GM23338 (cell line): ENCODE measurements around the gene LTBP4. TPM values are rescaled to one million over a fixed set of nuclear protein-coding genes. Genes with fewer than 3 reads are reported as not detected.

Experiments
- ATAC-seq: fragments of 200-7000 bp; cut with Tn5 transposase; 3 replicates; pipeline ENCODE4 v1.9.1; 2020
- DNase-seq: peaks from one replicate; pipeline ENCODE4 v3.0.0-alpha.2; 2015; ENCODE audit warnings: low spot score
- H2AFZ ChIP-seq: fragments of 200-600 bp; sonication (generic); 2 replicates; pipeline ENCODE4 v1.8.0; 2016; ENCODE audit warnings: antibody characterized with exemption, mild to moderate bottlenecking, moderate library complexity
- H3F3A ChIP-seq: fragments of 200-600 bp; sonication (generic); replicated peaks from 2 replicates; pipeline ENCODE4 v1.8.0; 2017; ENCODE audit warnings: antibody characterized with exemption, mixed run types, low read depth
- H3K27ac ChIP-seq: fragments of 200-600 bp; sonication (generic); 2 replicates; pipeline ENCODE4 v1.6.1; 2016; ENCODE audit warnings: low read depth
- H3K27me3 ChIP-seq: fragments of 200-600 bp; sonication (generic); 2 replicates; pipeline ENCODE4 v1.8.0; 2016; ENCODE audit warnings: mild to moderate bottlenecking, mixed run types, moderate library complexity; ENCODE audit not compliant: insufficient read depth
- H3K36me3 ChIP-seq: fragments of 200-600 bp; sonication (generic); 2 replicates; pipeline ENCODE4 v1.8.0; 2016; ENCODE audit warnings: mild to moderate bottlenecking; ENCODE audit not compliant: insufficient read depth
- H3K4me1 ChIP-seq: fragments of 200-600 bp; sonication (generic); 2 replicates; pipeline ENCODE4 v1.8.0; 2016; ENCODE audit warnings: mild to moderate bottlenecking, moderate library complexity; ENCODE audit not compliant: insufficient read depth
- H3K4me2 ChIP-seq: fragments of 200-600 bp; sonication (generic); 2 replicates; pipeline ENCODE4 v1.7.1; 2017; ENCODE audit warnings: mixed run types
- H3K4me3 ChIP-seq: fragments of 200-600 bp; sonication (generic); 2 replicates; pipeline ENCODE4 v1.6.1; 2016; ENCODE audit warnings: mixed run types
- H3K79me2 ChIP-seq: fragments of 200-600 bp; sonication (generic); replicated peaks from 2 replicates; pipeline ENCODE4 v1.8.0; 2017; ENCODE audit warnings: mild to moderate bottlenecking; ENCODE audit not compliant: insufficient read depth
- H3K9me2 ChIP-seq: fragments of 200-600 bp; sonication (generic); 2 replicates; pipeline ENCODE4 v1.8.0; 2017; ENCODE audit not compliant: insufficient read depth
- H4K20me1 ChIP-seq: fragments of 200-600 bp; sonication (generic); replicated peaks from 2 replicates; pipeline ENCODE4 v1.8.0; 2017; ENCODE audit warnings: mild to moderate bottlenecking; ENCODE audit not compliant: insufficient read depth
- H3K27ac Mint-ChIP-seq: 2 replicates; pipeline ENCODE4 v1.8.0; 2020; ENCODE audit warnings: inconsistent platforms, mild to moderate bottlenecking, moderate library complexity, mixed read lengths
- H3K27me3 Mint-ChIP-seq: 3 replicates; pipeline ENCODE4 v1.8.0; 2022; ENCODE audit warnings: low read depth, mild to moderate bottlenecking, moderate library complexity, mixed read lengths, inconsistent platforms; ENCODE audit not compliant: insufficient read depth, poor library complexity
- H3K36me3 Mint-ChIP-seq: 3 replicates; pipeline ENCODE4 v1.8.0; 2021; ENCODE audit warnings: low read depth, mild to moderate bottlenecking, inconsistent platforms, moderate library complexity, mixed read lengths
- H3K4me1 Mint-ChIP-seq: 3 replicates; pipeline ENCODE4 v1.8.0; 2020; ENCODE audit warnings: mild to moderate bottlenecking, inconsistent platforms, mixed read lengths
- H3K4me3 Mint-ChIP-seq: 3 replicates; pipeline ENCODE4 v1.8.0; 2021; ENCODE audit warnings: moderate library complexity, mild to moderate bottlenecking, inconsistent platforms, mixed read lengths
- H3K9me3 Mint-ChIP-seq: 3 replicates; pipeline ENCODE4 v1.8.0; 2020; ENCODE audit warnings: moderate library complexity, mild to moderate bottlenecking, inconsistent platforms, mixed read lengths
- EZH2 ChIP-seq: fragments of 200-600 bp; sonication (generic); IDR thresholded peaks from one replicate; pipeline ENCODE4 v1.8.0; 2017; ENCODE audit warnings: antibody characterized with exemption, mild to moderate bottlenecking, low read depth; ENCODE audit not compliant: unreplicated experiment
- JUNB ChIP-seq: IDR thresholded peaks from one replicate; pipeline ENCODE4 v1.6.1; 2016; ENCODE audit warnings: antibody characterized with exemption; ENCODE audit not compliant: unreplicated experiment
- NANOG ChIP-seq: IDR thresholded peaks from 2 replicates; pipeline ENCODE4 v1.6.1; 2016; ENCODE audit warnings: antibody characterized with exemption, borderline replicate concordance
- STAT1 ChIP-seq: IDR thresholded peaks from one replicate; pipeline ENCODE4 v1.6.1; 2016; ENCODE audit warnings: antibody characterized with exemption; ENCODE audit not compliant: unreplicated experiment
- ZNF331 ChIP-seq: fragments of 250-450 bp; sonication (Bioruptor Pico); IDR thresholded peaks from 2 replicates; pipeline ENCODE4 v1.5.0; 2020; ENCODE audit warnings: low read depth, mild to moderate bottlenecking, moderate library complexity
- polyA plus RNA-seq: library from polyadenylated mRNA; unstranded; fragments of >200 nt; fragmentation: Nextera tagmentation; extraction: Ambion mirVana; gene quantifications from 2 replicates; pipeline ENCODE4 v1.2.1, GENCODE V29; 2016
- total RNA-seq: library from RNA; depleted of rRNA; stranded (reverse); fragments of >200 nt; shearing (Covaris generic); gene quantifications from 2 replicates; pipeline ENCODE4 v1.2.3, GENCODE V29; 2014
- TF ChIP-seq, protein P1 (sequence below): fragments of 250-450 bp; sonication (Bioruptor Pico); IDR thresholded peaks from 2 replicates; pipeline ENCODE4 v1.5.0; 2020; ENCODE audit warnings: mild to moderate bottlenecking, moderate library complexity
- TF ChIP-seq, protein P2 (sequence below), 2 experiments: fragments of 200-600 bp in 1 of 2; sonication (generic) in 1 of 2; conservative IDR thresholded peaks; 2 replicates each; pipeline versions ENCODE4 v1.5.1 to v1.6.1; 2016 to 2017; ENCODE audit warnings: antibody characterized with exemption in 2 of 2, low read depth in 2 of 2, mild to moderate bottlenecking in 2 of 2, moderate library complexity in 1 of 2

Gene LTBP4
- total and polyA plus RNA-seq, 2 experiments from 2014 or later: 50.3 to 65.0 TPM

DNA sequence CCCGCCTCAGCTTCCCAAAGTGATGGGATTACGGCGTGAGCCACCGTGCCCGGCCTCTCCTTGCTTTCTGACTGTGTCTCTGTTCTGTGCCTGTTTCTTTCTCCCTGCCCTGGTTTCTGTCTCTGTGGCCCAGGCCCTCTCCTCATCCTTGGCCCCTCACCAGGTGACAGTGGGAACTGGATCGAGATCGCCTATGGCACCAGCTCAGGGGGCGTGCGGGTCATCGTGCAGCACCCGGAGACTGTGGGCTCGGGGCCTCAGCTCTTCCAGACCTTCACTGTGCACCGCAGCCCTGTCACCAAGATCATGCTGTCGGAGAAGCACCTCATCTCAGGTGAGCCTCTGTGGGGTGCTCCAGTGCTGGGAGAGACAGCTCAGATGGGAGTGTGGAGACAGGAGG, 14.6 kb upstream of the LTBP4 start:
- Histone ChIP-seq H3K4me1 (no peaks in the 10 kb centered on the region), H3F3A (0 out of 2 replicates have a peak, but pooled peaks cover 4% of the 10 kb centered on the region), H3K36me3 (peaks cover 3% of the 10 kb centered on the region; the same call in 1 of the 2 replicates), H3K27me3 (no peaks in the 10 kb centered on the region), H3K4me3 (no peak overlapping the region), H4K20me1 (peaks cover 4% of the 10 kb centered on the region; the same call in 1 of the 2 replicates), H3K79me2 (no peaks in the 10 kb centered on the region), H3K27ac (no peak overlapping the region), H3K4me2 (no peak overlapping the region), H2AFZ (no peak overlapping the region), H3K9me2 (no peaks in the 10 kb centered on the region)
- Mint-ChIP-seq H3K4me3 (no peak overlapping the region), H3K36me3 (peaks cover 28% of the 10 kb centered on the region), H3K4me1 (no peaks in the 10 kb centered on the region), H3K27me3 (peaks cover 10% of the 10 kb centered on the region), H3K27ac (no peak overlapping the region), H3K9me3 (no peaks in the 10 kb centered on the region)
- TF ChIP-seq NANOG (no peak), JUNB (no peak), STAT1 (no peak), ZNF331 (CRISPR knock-in tag) (no peak), EZH2 (no peak)
- TF ChIP-seq, protein P1, sequence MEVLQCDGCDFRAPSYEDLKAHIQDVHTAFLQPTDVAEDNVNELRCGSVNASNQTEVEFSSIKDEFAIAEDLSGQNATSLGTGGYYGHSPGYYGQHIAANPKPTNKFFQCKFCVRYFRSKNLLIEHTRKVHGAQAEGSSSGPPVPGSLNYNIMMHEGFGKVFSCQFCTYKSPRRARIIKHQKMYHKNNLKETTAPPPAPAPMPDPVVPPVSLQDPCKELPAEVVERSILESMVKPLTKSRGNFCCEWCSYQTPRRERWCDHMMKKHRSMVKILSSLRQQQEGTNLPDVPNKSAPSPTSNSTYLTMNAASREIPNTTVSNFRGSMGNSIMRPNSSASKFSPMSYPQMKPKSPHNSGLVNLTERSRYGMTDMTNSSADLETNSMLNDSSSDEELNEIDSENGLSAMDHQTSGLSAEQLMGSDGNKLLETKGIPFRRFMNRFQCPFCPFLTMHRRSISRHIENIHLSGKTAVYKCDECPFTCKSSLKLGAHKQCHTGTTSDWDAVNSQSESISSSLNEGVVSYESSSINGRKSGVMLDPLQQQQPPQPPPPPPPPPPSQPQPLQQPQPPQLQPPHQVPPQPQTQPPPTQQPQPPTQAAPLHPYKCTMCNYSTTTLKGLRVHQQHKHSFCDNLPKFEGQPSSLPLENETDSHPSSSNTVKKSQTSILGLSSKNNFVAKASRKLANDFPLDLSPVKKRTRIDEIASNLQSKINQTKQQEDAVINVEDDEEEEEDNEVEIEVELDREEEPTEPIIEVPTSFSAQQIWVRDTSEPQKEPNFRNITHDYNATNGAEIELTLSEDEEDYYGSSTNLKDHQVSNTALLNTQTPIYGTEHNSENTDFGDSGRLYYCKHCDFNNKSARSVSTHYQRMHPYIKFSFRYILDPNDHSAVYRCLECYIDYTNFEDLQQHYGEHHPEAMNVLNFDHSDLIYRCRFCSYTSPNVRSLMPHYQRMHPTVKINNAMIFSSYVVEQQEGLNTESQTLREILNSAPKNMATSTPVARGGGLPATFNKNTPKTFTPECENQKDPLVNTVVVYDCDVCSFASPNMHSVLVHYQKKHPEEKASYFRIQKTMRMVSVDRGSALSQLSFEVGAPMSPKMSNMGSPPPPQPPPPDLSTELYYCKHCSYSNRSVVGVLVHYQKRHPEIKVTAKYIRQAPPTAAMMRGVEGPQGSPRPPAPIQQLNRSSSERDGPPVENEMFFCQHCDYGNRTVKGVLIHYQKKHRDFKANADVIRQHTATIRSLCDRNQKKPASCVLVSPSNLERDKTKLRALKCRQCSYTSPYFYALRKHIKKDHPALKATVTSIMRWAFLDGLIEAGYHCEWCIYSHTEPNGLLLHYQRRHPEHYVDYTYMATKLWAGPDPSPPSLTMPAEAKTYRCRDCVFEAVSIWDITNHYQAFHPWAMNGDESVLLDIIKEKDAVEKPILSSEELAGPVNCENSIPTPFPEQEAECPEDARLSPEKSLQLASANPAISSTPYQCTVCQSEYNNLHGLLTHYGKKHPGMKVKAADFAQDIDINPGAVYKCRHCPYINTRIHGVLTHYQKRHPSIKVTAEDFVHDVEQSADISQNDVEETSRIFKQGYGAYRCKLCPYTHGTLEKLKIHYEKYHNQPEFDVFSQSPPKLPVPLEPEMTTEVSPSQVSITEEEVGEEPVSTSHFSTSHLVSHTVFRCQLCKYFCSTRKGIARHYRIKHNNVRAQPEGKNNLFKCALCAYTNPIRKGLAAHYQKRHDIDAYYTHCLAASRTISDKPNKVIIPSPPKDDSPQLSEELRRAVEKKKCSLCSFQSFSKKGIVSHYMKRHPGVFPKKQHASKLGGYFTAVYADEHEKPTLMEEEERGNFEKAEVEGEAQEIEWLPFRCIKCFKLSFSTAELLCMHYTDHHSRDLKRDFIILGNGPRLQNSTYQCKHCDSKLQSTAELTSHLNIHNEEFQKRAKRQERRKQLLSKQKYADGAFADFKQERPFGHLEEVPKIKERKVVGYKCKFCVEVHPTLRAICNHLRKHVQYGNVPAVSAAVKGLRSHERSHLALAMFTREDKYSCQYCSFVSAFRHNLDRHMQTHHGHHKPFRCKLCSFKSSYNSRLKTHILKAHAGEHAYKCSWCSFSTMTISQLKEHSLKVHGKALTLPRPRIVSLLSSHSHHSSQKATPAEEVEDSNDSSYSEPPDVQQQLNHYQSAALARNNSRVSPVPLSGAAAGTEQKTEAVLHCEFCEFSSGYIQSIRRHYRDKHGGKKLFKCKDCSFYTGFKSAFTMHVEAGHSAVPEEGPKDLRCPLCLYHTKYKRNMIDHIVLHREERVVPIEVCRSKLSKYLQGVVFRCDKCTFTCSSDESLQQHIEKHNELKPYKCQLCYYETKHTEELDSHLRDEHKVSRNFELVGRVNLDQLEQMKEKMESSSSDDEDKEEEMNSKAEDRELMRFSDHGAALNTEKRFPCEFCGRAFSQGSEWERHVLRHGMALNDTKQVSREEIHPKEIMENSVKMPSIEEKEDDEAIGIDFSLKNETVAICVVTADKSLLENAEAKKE (CRISPR knock-in tag): no peak
- TF ChIP-seq, protein P2, sequence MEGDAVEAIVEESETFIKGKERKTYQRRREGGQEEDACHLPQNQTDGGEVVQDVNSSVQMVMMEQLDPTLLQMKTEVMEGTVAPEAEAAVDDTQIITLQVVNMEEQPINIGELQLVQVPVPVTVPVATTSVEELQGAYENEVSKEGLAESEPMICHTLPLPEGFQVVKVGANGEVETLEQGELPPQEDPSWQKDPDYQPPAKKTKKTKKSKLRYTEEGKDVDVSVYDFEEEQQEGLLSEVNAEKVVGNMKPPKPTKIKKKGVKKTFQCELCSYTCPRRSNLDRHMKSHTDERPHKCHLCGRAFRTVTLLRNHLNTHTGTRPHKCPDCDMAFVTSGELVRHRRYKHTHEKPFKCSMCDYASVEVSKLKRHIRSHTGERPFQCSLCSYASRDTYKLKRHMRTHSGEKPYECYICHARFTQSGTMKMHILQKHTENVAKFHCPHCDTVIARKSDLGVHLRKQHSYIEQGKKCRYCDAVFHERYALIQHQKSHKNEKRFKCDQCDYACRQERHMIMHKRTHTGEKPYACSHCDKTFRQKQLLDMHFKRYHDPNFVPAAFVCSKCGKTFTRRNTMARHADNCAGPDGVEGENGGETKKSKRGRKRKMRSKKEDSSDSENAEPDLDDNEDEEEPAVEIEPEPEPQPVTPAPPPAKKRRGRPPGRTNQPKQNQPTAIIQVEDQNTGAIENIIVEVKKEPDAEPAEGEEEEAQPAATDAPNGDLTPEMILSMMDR (conservative IDR thresholded peaks at IDR 0.05; ENCODE audit: low read depth in 2 of 2): no peak
- DNase-seq: no peak
- no peak for ATAC-seq
